GM19452 (cell line): ENCODE data around the gene LBP.
"Not testable (repeated sequence)": the region's sequence is repeated elsewhere in the genome, so short reads cannot be mapped to it uniquely, and the experiment has no call there.

Experiments used
- ATAC-seq: cut with Tn5 transposase; IDR thresholded peaks from one replicate; pipeline ENCODE4 v1.9.1; 2021; ENCODE audit not compliant: unreplicated experiment

LBP gene

GRCh38 chr20:38346741-38347140, 459 bp downstream of the LBP start:
- ATAC-seq, result no peak

GRCh38 chr20:38349856-38350255, 3.6 kb downstream of the LBP start:
- no peak for ATAC-seq

- ATAC-seq, result no peak
Observed at GRCh38 chr20:38350879-38351775, 4.8 kb downstream of the LBP start.

- no peak for ATAC-seq
Observed at GRCh38 chr20:38353316-38353715, 7.0 kb downstream of the LBP start.

- no peak for ATAC-seq
Observed at GRCh38 chr20:38354227-38354626, 7.9 kb downstream of the LBP start.

- ATAC-seq, result no peak
Observed at GRCh38 chr20:38355161-38356012, 9.1 kb downstream of the LBP start.

GRCh38 chr20:38357653-38358207, 11.4 kb downstream of the LBP start:
- no peak for ATAC-seq

GRCh38 chr20:38358556-38358955, 12.3 kb downstream of the LBP start:
- no peak for ATAC-seq

GRCh38 chr20:38363004-38363747, 16.9 kb downstream of the LBP start:
- no peak for ATAC-seq

- no peak for ATAC-seq
Observed at GRCh38 chr20:38369389-38369788, 23.1 kb downstream of the LBP start.

GRCh38 chr20:38372806-38373205, 26.5 kb downstream of the LBP start:
- no peak for ATAC-seq

GRCh38 chr20:38373231-38373867, 27.1 kb downstream of the LBP start:
- ATAC-seq, result no peak

- no peak for ATAC-seq
Observed at GRCh38 chr20:38373898-38374297, 27.6 kb downstream of the LBP start.

- ATAC-seq, result no peak
Observed at GRCh38 chr20:38377039-38377685, 30.9 kb downstream of the LBP start.

- ATAC-seq, result not testable (repeated sequence)
Observed at GRCh38 chr20:38377838-38378237, 31.6 kb downstream of the LBP start.

- ATAC-seq, result no peak
Observed at GRCh38 chr20:38383147-38383546, 36.9 kb downstream of the LBP start.

GRCh38 chr20:38386004-38386403, 39.7 kb downstream of the LBP start:
- no peak for ATAC-seq

GRCh38 chr20:38386851-38387250, 40.6 kb downstream of the LBP start:
- ATAC-seq, result no peak

- ATAC-seq, result no peak
Observed at GRCh38 chr20:38387953-38388352, 41.7 kb downstream of the LBP start.

- no peak for ATAC-seq
Observed at GRCh38 chr20:38392356-38392755, 46.1 kb downstream of the LBP start.
